ENCODE results near the gene ARID1B. TPM values are rescaled to one million over a fixed set of nuclear protein-coding genes. Genes with fewer than 3 reads are reported as not detected.
A peak's percentile ranks its signal among the peaks of the same experiment; 100 is the strongest.

ARID1B gene
- total and polyA plus RNA-seq, 2 of the 13 experiments (the other 11 are each of a cell fraction or from before 2014, with no cell fraction given), result 20.1 to 32.6 TPM

GRCh38 chr6:157184202-157185015 is 407.2 kb downstream of the ARID1B start (continued):
- TF ChIP-seq, protein P1, sequence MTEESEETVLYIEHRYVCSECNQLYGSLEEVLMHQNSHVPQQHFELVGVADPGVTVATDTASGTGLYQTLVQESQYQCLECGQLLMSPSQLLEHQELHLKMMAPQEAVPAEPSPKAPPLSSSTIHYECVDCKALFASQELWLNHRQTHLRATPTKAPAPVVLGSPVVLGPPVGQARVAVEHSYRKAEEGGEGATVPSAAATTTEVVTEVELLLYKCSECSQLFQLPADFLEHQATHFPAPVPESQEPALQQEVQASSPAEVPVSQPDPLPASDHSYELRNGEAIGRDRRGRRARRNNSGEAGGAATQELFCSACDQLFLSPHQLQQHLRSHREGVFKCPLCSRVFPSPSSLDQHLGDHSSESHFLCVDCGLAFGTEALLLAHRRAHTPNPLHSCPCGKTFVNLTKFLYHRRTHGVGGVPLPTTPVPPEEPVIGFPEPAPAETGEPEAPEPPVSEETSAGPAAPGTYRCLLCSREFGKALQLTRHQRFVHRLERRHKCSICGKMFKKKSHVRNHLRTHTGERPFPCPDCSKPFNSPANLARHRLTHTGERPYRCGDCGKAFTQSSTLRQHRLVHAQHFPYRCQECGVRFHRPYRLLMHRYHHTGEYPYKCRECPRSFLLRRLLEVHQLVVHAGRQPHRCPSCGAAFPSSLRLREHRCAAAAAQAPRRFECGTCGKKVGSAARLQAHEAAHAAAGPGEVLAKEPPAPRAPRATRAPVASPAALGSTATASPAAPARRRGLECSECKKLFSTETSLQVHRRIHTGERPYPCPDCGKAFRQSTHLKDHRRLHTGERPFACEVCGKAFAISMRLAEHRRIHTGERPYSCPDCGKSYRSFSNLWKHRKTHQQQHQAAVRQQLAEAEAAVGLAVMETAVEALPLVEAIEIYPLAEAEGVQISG (CRISPR knock-in tag; IDR thresholded peaks at IDR 0.05), result peak; percentile 62; the same call in 1 of the 2 replicates
- TF ChIP-seq ZNF660 (CRISPR knock-in tag; IDR thresholded peaks at IDR 0.05; ENCODE audit: borderline replicate concordance, low read depth) (no peak), ZNF333 (CRISPR knock-in tag; IDR thresholded peaks at IDR 0.05; ENCODE audit: borderline replicate concordance) (peak; percentile 70; the same call in 1 of the 2 replicates), MAZ (IDR thresholded peaks at IDR 0.05; ENCODE audit: borderline replicate concordance, low read depth, low read length) (no peak; the same call in 1 of the 2 replicates), MAZ (CRISPR knock-in tag; IDR thresholded peaks at IDR 0.05; ENCODE audit: low read depth) (0 out of 2 replicates have a peak, but pooled peaks have one; percentile 35), ZNF891 (CRISPR knock-in tag; IDR thresholded peaks at IDR 0.05) (peak; percentile 15; the same call in 1 of the 2 replicates), ZNF777 (CRISPR knock-in tag; IDR thresholded peaks at IDR 0.05) (peak; percentile 43; the same call in 1 of the 2 replicates), MEIS2 (CRISPR knock-in tag; IDR thresholded peaks at IDR 0.05) (peak; percentile 75), MED8 (CRISPR knock-in tag; IDR thresholded peaks at IDR 0.05; ENCODE audit: insufficient replicate concordance) (peak; percentile 34), PITX1 (CRISPR knock-in tag; IDR thresholded peaks at IDR 0.05) (peak; percentile 65; the same call in 1 of the 2 replicates), GABPA (IDR thresholded peaks at IDR 0.05; ENCODE audit: low read depth, low read length) (no peak), GABPA (CRISPR knock-in tag; IDR thresholded peaks at IDR 0.05; ENCODE audit: low read depth) (peak; percentile 86), RAD21 (CRISPR knock-in tag; IDR thresholded peaks at IDR 0.05) (peak; percentile 93), ZNF44 (CRISPR knock-in tag; IDR thresholded peaks at IDR 0.05) (no peak), KDM3A (CRISPR knock-in tag; IDR thresholded peaks at IDR 0.05; ENCODE audit: low read depth) (peak; percentile 81; the same call in 1 of the 2 replicates), ETV5 (CRISPR knock-in tag; IDR thresholded peaks at IDR 0.05; ENCODE audit: borderline replicate concordance) (peak; percentile 95)
- TF ChIP-seq, protein P2, sequence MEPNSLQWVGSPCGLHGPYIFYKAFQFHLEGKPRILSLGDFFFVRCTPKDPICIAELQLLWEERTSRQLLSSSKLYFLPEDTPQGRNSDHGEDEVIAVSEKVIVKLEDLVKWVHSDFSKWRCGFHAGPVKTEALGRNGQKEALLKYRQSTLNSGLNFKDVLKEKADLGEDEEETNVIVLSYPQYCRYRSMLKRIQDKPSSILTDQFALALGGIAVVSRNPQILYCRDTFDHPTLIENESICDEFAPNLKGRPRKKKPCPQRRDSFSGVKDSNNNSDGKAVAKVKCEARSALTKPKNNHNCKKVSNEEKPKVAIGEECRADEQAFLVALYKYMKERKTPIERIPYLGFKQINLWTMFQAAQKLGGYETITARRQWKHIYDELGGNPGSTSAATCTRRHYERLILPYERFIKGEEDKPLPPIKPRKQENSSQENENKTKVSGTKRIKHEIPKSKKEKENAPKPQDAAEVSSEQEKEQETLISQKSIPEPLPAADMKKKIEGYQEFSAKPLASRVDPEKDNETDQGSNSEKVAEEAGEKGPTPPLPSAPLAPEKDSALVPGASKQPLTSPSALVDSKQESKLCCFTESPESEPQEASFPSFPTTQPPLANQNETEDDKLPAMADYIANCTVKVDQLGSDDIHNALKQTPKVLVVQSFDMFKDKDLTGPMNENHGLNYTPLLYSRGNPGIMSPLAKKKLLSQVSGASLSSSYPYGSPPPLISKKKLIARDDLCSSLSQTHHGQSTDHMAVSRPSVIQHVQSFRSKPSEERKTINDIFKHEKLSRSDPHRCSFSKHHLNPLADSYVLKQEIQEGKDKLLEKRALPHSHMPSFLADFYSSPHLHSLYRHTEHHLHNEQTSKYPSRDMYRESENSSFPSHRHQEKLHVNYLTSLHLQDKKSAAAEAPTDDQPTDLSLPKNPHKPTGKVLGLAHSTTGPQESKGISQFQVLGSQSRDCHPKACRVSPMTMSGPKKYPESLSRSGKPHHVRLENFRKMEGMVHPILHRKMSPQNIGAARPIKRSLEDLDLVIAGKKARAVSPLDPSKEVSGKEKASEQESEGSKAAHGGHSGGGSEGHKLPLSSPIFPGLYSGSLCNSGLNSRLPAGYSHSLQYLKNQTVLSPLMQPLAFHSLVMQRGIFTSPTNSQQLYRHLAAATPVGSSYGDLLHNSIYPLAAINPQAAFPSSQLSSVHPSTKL (CRISPR knock-in tag; IDR thresholded peaks at IDR 0.05), result peak; percentile 28; the same call in 1 of the 2 replicates
- TF ChIP-seq, protein P3, sequence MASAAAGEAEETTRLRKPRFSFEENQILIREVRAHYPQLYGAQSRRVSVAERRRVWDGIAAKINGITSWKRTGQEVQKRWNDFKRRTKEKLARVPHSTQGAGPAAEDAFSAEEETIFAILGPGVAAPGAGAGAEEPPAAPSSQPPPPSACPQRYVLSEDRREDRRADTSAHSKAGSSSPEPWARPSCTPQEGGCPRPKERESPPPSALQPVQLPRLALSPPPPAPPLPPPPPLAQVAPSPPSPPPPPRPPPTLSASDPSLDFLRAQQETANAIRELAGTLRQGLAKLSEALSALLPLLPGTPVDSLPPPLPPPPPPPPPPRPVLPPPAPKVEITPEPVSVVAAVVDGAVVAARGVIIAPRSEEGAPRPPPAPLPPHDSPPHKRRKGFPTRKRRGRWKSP (CRISPR knock-in tag; IDR thresholded peaks at IDR 0.05), result peak; percentile 38; the same call in 1 of the 2 replicates
- TF ChIP-seq, protein P4, sequence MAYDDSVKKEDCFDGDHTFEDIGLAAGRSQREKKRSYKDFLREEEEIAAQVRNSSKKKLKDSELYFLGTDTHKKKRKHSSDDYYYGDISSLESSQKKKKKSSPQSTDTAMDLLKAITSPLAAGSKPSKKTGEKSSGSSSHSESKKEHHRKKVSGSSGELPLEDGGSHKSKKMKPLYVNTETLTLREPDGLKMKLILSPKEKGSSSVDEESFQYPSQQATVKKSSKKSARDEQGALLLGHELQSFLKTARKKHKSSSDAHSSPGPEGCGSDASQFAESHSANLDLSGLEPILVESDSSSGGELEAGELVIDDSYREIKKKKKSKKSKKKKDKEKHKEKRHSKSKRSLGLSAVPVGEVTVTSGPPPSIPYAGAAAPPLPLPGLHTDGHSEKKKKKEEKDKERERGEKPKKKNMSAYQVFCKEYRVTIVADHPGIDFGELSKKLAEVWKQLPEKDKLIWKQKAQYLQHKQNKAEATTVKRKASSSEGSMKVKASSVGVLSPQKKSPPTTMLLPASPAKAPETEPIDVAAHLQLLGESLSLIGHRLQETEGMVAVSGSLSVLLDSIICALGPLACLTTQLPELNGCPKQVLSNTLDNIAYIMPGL (CRISPR knock-in tag; IDR thresholded peaks at IDR 0.05; ENCODE audit: borderline replicate concordance in 1 of 2, low read depth in 1 of 2), result peak; percentile 48 to 54; a peak in 2 of 4 replicates
